ENCODE measurements around the gene CEP55. TPM values are rescaled to one million over a fixed set of nuclear protein-coding genes. Genes with fewer than 3 reads are reported as not detected.

CEP55 gene
- total and polyA plus RNA-seq, 10 of the 15 experiments (the other 5 are each of a cell fraction or from before 2014, with no cell fraction given), result 14.6 to 83.6 (median 52.0) TPM

DNA sequence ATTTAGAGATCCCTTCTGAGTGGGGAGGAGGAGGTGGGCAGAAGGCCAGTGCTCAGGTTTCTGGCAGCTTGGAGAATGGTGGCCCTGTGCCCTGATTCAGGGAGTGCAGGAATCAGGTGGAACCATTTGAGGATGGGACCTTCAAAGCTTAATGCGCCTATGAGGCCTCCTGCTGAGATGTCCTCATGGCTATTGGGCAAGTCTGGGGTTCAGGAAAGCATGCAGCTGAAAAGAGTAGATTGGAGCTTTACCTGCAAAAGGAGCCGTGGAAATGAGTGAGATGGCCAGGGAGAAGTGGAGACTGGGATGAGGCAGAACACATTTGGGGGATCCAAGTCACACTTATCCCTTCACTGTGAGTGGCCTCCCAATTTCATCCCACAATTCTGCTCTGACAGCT, 76.2 kb downstream of the CEP55 start:
- Histone ChIP-seq H2AFZ (ENCODE audit: control insufficient read depth, low read depth, low read length) (no peak overlapping the region), H3K4me1 (ENCODE audit: control insufficient read depth, insufficient read depth, low read length) (no peaks in the 10 kb centered on the region), H3K27ac (ENCODE audit: control insufficient read depth, insufficient read depth) (no peak overlapping the region), H3K9ac (ENCODE audit: control insufficient read depth, insufficient read depth, low read length) (no peak overlapping the region), H3K27me3 (replicated peaks in 1 of 2; ENCODE audit: control insufficient read depth in 2 of 2, insufficient read depth in 2 of 2, low read length in 1 of 2) (peaks cover 0 to 5% of the 10 kb centered on the region in 2 experiments; a peak in 3 of 4 replicates), H3K36me3 (ENCODE audit: control insufficient read depth in 2 of 2, insufficient read depth in 2 of 2, low read length in 1 of 2) (no peaks in the 10 kb centered on the region), H4K20me1 (ENCODE audit: control insufficient read depth, insufficient read depth) (no peaks in the 10 kb centered on the region), H3K4me3 (no peak overlapping the region), H3K79me2 (ENCODE audit: control insufficient read depth, insufficient read depth, low read length) (no peaks in the 10 kb centered on the region), H3K4me2 (ENCODE audit: control insufficient read depth, insufficient read depth) (no peak overlapping the region), H3K9me3 (replicated peaks; ENCODE audit: control insufficient read depth, insufficient read depth, low read length) (no peaks in the 10 kb centered on the region)
- BruUV-seq (replicated peaks), result no TSS peak
- TF ChIP-seq PBX3 (IDR thresholded peaks at IDR 0.05; ENCODE audit: insufficient replicate concordance, low read depth, low read length) (no peak), POLR2AphosphoS5 (IDR thresholded peaks at IDR 0.05; ENCODE audit: low read length) (no peak), IRF5 (IDR thresholded peaks at IDR 0.05; ENCODE audit: borderline replicate concordance) (no peak), NFXL1 (IDR thresholded peaks at IDR 0.05; ENCODE audit: borderline replicate concordance) (no peak), CBX3 (IDR thresholded peaks at IDR 0.05; ENCODE audit: borderline replicate concordance, low read depth) (no peak), DPF2 (IDR thresholded peaks at IDR 0.05) (no peak), EED (IDR thresholded peaks at IDR 0.05; ENCODE audit: low read depth) (no peak), NFYB (IDR thresholded peaks at IDR 0.05; ENCODE audit: insufficient read depth, low read depth, low read length) (no peak), SMC3 (IDR thresholded peaks at IDR 0.05; ENCODE audit: borderline replicate concordance, low read length) (no peak), ESRRA (IDR thresholded peaks at IDR 0.05; ENCODE audit: low read length) (no peak), POLR2A (IDR thresholded peaks at IDR 0.05; ENCODE audit: low read depth, low read length) (no peak), CBX5 (IDR thresholded peaks at IDR 0.05; ENCODE audit: low read depth) (no peak)
- TF ChIP-seq, protein P1, sequence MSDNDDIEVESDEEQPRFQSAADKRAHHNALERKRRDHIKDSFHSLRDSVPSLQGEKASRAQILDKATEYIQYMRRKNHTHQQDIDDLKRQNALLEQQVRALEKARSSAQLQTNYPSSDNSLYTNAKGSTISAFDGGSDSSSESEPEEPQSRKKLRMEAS (IDR thresholded peaks at IDR 0.05; ENCODE audit: low read depth, low read length), result no peak
- ChIA-PET CTCF (no interaction called here), SMC1A (ENCODE audit: uncharacterized antibody, unreplicated experiment) (no interaction called here), POLR2A (no interaction called here), RAD21 (ENCODE audit: unreplicated experiment) (no interaction called here)
- ATAC-seq (no peak), FAIRE-seq (no peak), DNase-seq (ENCODE audit: low read depth, low spot score) (no peak)
- in situ Hi-C loops (cut with MboI) (no loop called here), intact Hi-C loops (cut with micrococcal nuclease; ENCODE audit: unreplicated experiment) (no loop called here)
- 14% methylated on average over 2 of the region's 2 CpGs for WGBS (ENCODE audit: insufficient coverage, insufficient replicate concordance, low lambda C conversion rate, missing lambda C conversion rate)

All from GM12878 (cell line).